Naive thymus-derived CD4-positive, alpha-beta T cell (primary cell): ENCODE measurements around the gene ARHGAP8. TPM values are rescaled to one million over a fixed set of nuclear protein-coding genes. Genes with fewer than 3 reads are reported as not detected.
A peak's percentile ranks its signal among the peaks of the same experiment; 100 is the strongest.

Experiments used
- ATAC-seq: fragments of 150-1000 bp; cut with Tn5 transposase; 2 replicates; pipeline ENCODE4 v1.10.0; 2021; ENCODE audit warnings: mild to moderate bottlenecking, moderate library complexity
- CTCF ChIA-PET: fragments of 350-600 bp; sonication (Branson Sonifier 250); formaldehyde crosslinking; loops from one replicate; lab custom pipeline; 2021; ENCODE audit warnings: antibody characterized with exemption; lab: Charles Lee
- POLR2A ChIA-PET: fragments of 350-600 bp; sonication (Branson Sonifier 250); formaldehyde crosslinking; loops from one replicate; lab custom pipeline; 2021; ENCODE audit warnings: antibody characterized with exemption, inconsistent platforms; lab: Charles Lee
- DNase-seq, 9 donors: peaks; one replicate each; pipeline versions ENCODE4 v3.0.0 to v3.0.0-alpha.2; 2020 to 2022; ENCODE audit warnings: mixed read lengths in 1 of 9
- H3K27ac ChIP-seq: one replicate; pipeline ENCODE4 v1.7.0; 2013; ENCODE audit warnings: mild to moderate bottlenecking, low read depth, low read length, moderate library complexity
- H3K27me3 ChIP-seq, 2 donors: one replicate each; pipeline ENCODE4 v1.7.0; 2013; ENCODE audit warnings: low read length in 2 of 2, mild to moderate bottlenecking in 2 of 2, moderate library complexity in 2 of 2; ENCODE audit not compliant: control insufficient read depth in 2 of 2, insufficient read depth in 2 of 2
- H3K36me3 ChIP-seq, 3 experiments: 1 replicate in 2 of 3; 2 replicates in 1 of 3; pipeline ENCODE4 v1.7.0; 2013; ENCODE audit warnings: low read length in 3 of 3, mild to moderate bottlenecking in 3 of 3, moderate library complexity in 1 of 3; ENCODE audit not compliant: insufficient read depth in 3 of 3, control insufficient read depth in 2 of 3
- H3K4me1 ChIP-seq, 2 donors: one replicate each; pipeline ENCODE4 v1.7.0; 2013; ENCODE audit warnings: low read length in 2 of 2, mild to moderate bottlenecking in 2 of 2, moderate library complexity in 1 of 2; ENCODE audit not compliant: control insufficient read depth in 2 of 2, insufficient read depth in 2 of 2
- H3K4me3 ChIP-seq: 2 replicates; pipeline ENCODE4 v1.7.0; 2013; ENCODE audit warnings: mild to moderate bottlenecking, low read length
- H3K9me3 ChIP-seq, 3 experiments: 1 replicate in 2 of 3; 2 replicates in 1 of 3; pipeline ENCODE4 v1.7.0; 2013; ENCODE audit warnings: low read length in 3 of 3; ENCODE audit not compliant: control insufficient read depth in 2 of 3
- H3K27ac Mint-ChIP-seq, 9 donors: one replicate each; pipeline ENCODE4 v1.8.0; 2020 to 2022; ENCODE audit warnings: mixed read lengths in 9 of 9, mild to moderate bottlenecking in 8 of 9, moderate library complexity in 5 of 9, inconsistent platforms in 2 of 9
- H3K27me3 Mint-ChIP-seq, 5 donors: one replicate each; pipeline ENCODE4 v1.8.0; 2021 to 2022; ENCODE audit warnings: mixed read lengths in 5 of 5, mild to moderate bottlenecking in 1 of 5
- H3K36me3 Mint-ChIP-seq, 5 donors: one replicate each; pipeline ENCODE4 v1.8.0; 2020 to 2022; ENCODE audit warnings: mixed read lengths in 5 of 5, mild to moderate bottlenecking in 3 of 5, inconsistent platforms in 1 of 5
- H3K4me1 Mint-ChIP-seq, 7 donors: one replicate each; pipeline ENCODE4 v1.8.0; 2020 to 2022; ENCODE audit warnings: mixed read lengths in 7 of 7, mild to moderate bottlenecking in 3 of 7, inconsistent platforms in 1 of 7
- H3K4me3 Mint-ChIP-seq, 10 donors: one replicate each; pipeline ENCODE4 v1.8.0; 2020 to 2022; ENCODE audit warnings: mild to moderate bottlenecking in 10 of 10, mixed read lengths in 10 of 10, moderate library complexity in 6 of 10, inconsistent platforms in 2 of 10
- H3K9me3 Mint-ChIP-seq, 11 donors: one replicate each; pipeline ENCODE4 v1.8.0; 2020 to 2022; ENCODE audit warnings: mixed read lengths in 11 of 11, mild to moderate bottlenecking in 4 of 11, inconsistent platforms in 1 of 11, moderate library complexity in 1 of 11
- intact Hi-C, 2 donors: fragments of 100-400 bp; cut with micrococcal nuclease; formaldehyde crosslinking; loops; one replicate each; pipeline ENCODE4 v1.15.1; 2023
- polyA plus RNA-seq, 2 donors: library from polyadenylated mRNA; unstranded; fragments of 300-500 nt; fragmentation: Illumina TruSeq; gene quantifications; one replicate each; pipeline ENCODE4 v1.2.3, GENCODE V29; 2021
- total RNA-seq, 6 experiments: library from RNA in 5 of 6; stranded (reverse) in 5 of 6; gene quantifications; 1 replicate in 5 of 6; 2 replicates in 1 of 6; pipeline ENCODE4 v1.2.3 and lab custom pipeline; 2021 to 2026

The ARHGAP8 gene
- total and polyA plus RNA-seq, 7 experiments from 2014 or later = 0.82 to 2.3 (median 1.5) TPM; not detected in 4

- ChIA-PET POLR2A (no interaction called here), CTCF (no interaction called here)
- Mint-ChIP-seq H3K4me3 (no peak overlapping the region), H3K4me1 (peaks cover 0 to 6% (median 0%) of the 10 kb centered on the region in 7 donors), H3K9me3 (peaks cover 0 to 3% (median 0%) of the 10 kb centered on the region in 11 donors), H3K36me3 (no peaks in the 10 kb centered on the region), H3K27me3 (peaks cover 0 to 22% (median 2%) of the 10 kb centered on the region in 5 donors), H3K27ac (no peak overlapping the region)
- Histone ChIP-seq H3K27ac (no peak overlapping the region), H3K27me3 (no peaks in the 10 kb centered on the region), H3K4me3 (no peak overlapping the region), H3K4me1 (no peaks in the 10 kb centered on the region), H3K9me3 (no peaks in the 10 kb centered on the region), H3K36me3 (no peaks in the 10 kb centered on the region)
- ATAC-seq = no peak
- intact Hi-C loops = loop anchor here in 1 of 2 donors (5.0 kb wide), 1 partner anchor 385 kb away; no protein-coding TSS in a partner anchor
- DNase-seq = no peak
Observed at GRCh38 chr22:44821741-44822475, 69.5 kb downstream of the ARHGAP8 start.

GRCh38 chr22:44822534-44822933 is 70.2 kb downstream of the ARHGAP8 start:
- no peak overlapping the region for H3K4me3 Mint-ChIP-seq
- peaks cover 0 to 3% (median 0%) of the 10 kb centered on the region in 11 donors for H3K9me3 Mint-ChIP-seq
- no peak overlapping the region for H3K4me3 ChIP-seq
- H3K4me1 ChIP-seq = no peaks in the 10 kb centered on the region
- peaks cover 0 to 6% (median 0%) of the 10 kb centered on the region in 7 donors for H3K4me1 Mint-ChIP-seq
- H3K27ac Mint-ChIP-seq = no peak overlapping the region
- ATAC-seq (no peak), DNase-seq (no peak)
- POLR2A ChIA-PET = no interaction called here
- peaks cover 0 to 25% (median 7%) of the 10 kb centered on the region in 5 donors for H3K27me3 Mint-ChIP-seq
- H3K27me3 ChIP-seq = no peaks in the 10 kb centered on the region
- CTCF ChIA-PET = no interaction called here
- no peaks in the 10 kb centered on the region for H3K36me3 Mint-ChIP-seq
- no peak overlapping the region for H3K27ac ChIP-seq
- H3K36me3 ChIP-seq = no peaks in the 10 kb centered on the region
- intact Hi-C loops = loop anchor here in 1 of 2 donors (5.0 kb wide), 1 partner anchor 385 kb away; no protein-coding TSS in a partner anchor
- no peaks in the 10 kb centered on the region for H3K9me3 ChIP-seq

- Histone ChIP-seq H3K9me3 (no peaks in the 10 kb centered on the region), H3K4me3 (no peak overlapping the region), H3K4me1 (no peaks in the 10 kb centered on the region), H3K27me3 (no peaks in the 10 kb centered on the region), H3K27ac (no peak overlapping the region), H3K36me3 (no peaks in the 10 kb centered on the region)
- peak overlapping the region in 1 of 9 donors; percentile 37 for H3K27ac Mint-ChIP-seq
- POLR2A ChIA-PET = no interaction called here
- no peak overlapping the region for H3K4me3 Mint-ChIP-seq
- peaks cover 0 to 25% (median 13%) of the 10 kb centered on the region in 5 donors for H3K27me3 Mint-ChIP-seq
- ATAC-seq = no peak
- no peak for DNase-seq
- H3K9me3 Mint-ChIP-seq = peaks cover 0 to 3% (median 0%) of the 10 kb centered on the region in 11 donors
- H3K4me1 Mint-ChIP-seq = peaks cover 0 to 6% (median 0%) of the 10 kb centered on the region in 7 donors
- no peaks in the 10 kb centered on the region for H3K36me3 Mint-ChIP-seq
- intact Hi-C loops = loop anchor here in 1 of 2 donors (5.0 kb wide), 1 partner anchor 384 kb away; no protein-coding TSS in a partner anchor
- CTCF ChIA-PET = no interaction called here
Observed at GRCh38 chr22:44823396-44823795, 71.0 kb downstream of the ARHGAP8 start.

- peaks cover 0 to 3% (median 0%) of the 10 kb centered on the region in 11 donors for H3K9me3 Mint-ChIP-seq
- DNase-seq = no peak
- CTCF ChIA-PET = no interaction called here
Observed at GRCh38 chr22:44823806-44824205, 71.4 kb downstream of the ARHGAP8 start.

GRCh38 chr22:44824271-44824670 is 71.9 kb downstream of the ARHGAP8 start:
- Histone ChIP-seq H3K36me3 (no peaks in the 10 kb centered on the region), H3K4me3 (no peak overlapping the region), H3K9me3 (no peaks in the 10 kb centered on the region), H3K4me1 (no peaks in the 10 kb centered on the region), H3K27ac (no peak overlapping the region), H3K27me3 (no peaks in the 10 kb centered on the region)
- POLR2A ChIA-PET = no interaction called here
- peaks cover 0 to 25% (median 13%) of the 10 kb centered on the region in 5 donors for H3K27me3 Mint-ChIP-seq
- CTCF ChIA-PET = no interaction called here
- H3K27ac Mint-ChIP-seq = no peak overlapping the region
- H3K36me3 Mint-ChIP-seq = no peaks in the 10 kb centered on the region
- ATAC-seq (no peak), DNase-seq (no peak)
- no peak overlapping the region for H3K4me3 Mint-ChIP-seq
- H3K9me3 Mint-ChIP-seq = peaks cover 0 to 3% (median 0%) of the 10 kb centered on the region in 11 donors
- intact Hi-C loops = loop anchor here in 1 of 2 donors (5.0 kb wide), 1 partner anchor 383 kb away; no protein-coding TSS in a partner anchor
- peaks cover 0 to 6% (median 0%) of the 10 kb centered on the region in 7 donors for H3K4me1 Mint-ChIP-seq

More at GRCh38 chr22:44823806-44824205, 71.4 kb downstream of the ARHGAP8 start:
- peaks cover 0 to 6% (median 0%) of the 10 kb centered on the region in 7 donors for H3K4me1 Mint-ChIP-seq
- H3K27me3 ChIP-seq = no peaks in the 10 kb centered on the region
- no peaks in the 10 kb centered on the region for H3K36me3 ChIP-seq
- no peak for ATAC-seq
- POLR2A ChIA-PET = no interaction called here
- H3K27ac Mint-ChIP-seq = peak overlapping the region in 1 of 9 donors; percentile 37
- H3K4me3 ChIP-seq = no peak overlapping the region
- H3K27me3 Mint-ChIP-seq = peaks cover 0 to 25% (median 13%) of the 10 kb centered on the region in 5 donors
- intact Hi-C loops = loop anchor here in 1 of 2 donors (5.0 kb wide), 1 partner anchor 383 kb away; no protein-coding TSS in a partner anchor
- no peaks in the 10 kb centered on the region for H3K36me3 Mint-ChIP-seq
- H3K4me1 ChIP-seq = no peaks in the 10 kb centered on the region
- no peak overlapping the region for H3K27ac ChIP-seq
- H3K4me3 Mint-ChIP-seq = no peak overlapping the region
- no peaks in the 10 kb centered on the region for H3K9me3 ChIP-seq

- Mint-ChIP-seq H3K4me1 (peaks cover 0 to 6% (median 0%) of the 10 kb centered on the region in 7 donors), H3K36me3 (no peaks in the 10 kb centered on the region), H3K27ac (no peak overlapping the region), H3K9me3 (peaks cover 0 to 3% (median 0%) of the 10 kb centered on the region in 11 donors), H3K27me3 (peaks cover 0 to 25% (median 13%) of the 10 kb centered on the region in 5 donors), H3K4me3 (no peak overlapping the region)
- H3K4me3 ChIP-seq = no peak overlapping the region
- H3K27ac ChIP-seq = no peak overlapping the region
- CTCF ChIA-PET = no interaction called here
- DNase-seq = no peak
- no peaks in the 10 kb centered on the region for H3K27me3 ChIP-seq
- no peaks in the 10 kb centered on the region for H3K9me3 ChIP-seq
- intact Hi-C loops = no loop called here
- H3K4me1 ChIP-seq = no peaks in the 10 kb centered on the region
- ATAC-seq = no peak
- POLR2A ChIA-PET = no interaction called here
- H3K36me3 ChIP-seq = no peaks in the 10 kb centered on the region
Observed at GRCh38 chr22:44825310-44826150, 73.2 kb downstream of the ARHGAP8 start.
